SK-N-SH treated with all-trans-retinoic acid at 6 μM for 48 hours (cell line): ENCODE results near the gene NPTX1.
A peak's percentile ranks its signal among the peaks of the same experiment; 100 is the strongest.

Experiments used
- ATAC-seq: fragments of 200-7000 bp; cut with Tn5 transposase; 3 replicates; pipeline ENCODE4 v1.9.1; 2020; ENCODE audit warnings: mild to moderate bottlenecking, moderate library complexity
- ARNTL ChIP-seq: fragments of 450-650 bp; formaldehyde crosslinking; IDR thresholded peaks from 2 replicates; pipeline ENCODE4 v1.5.0; 2020; ENCODE audit warnings: low read depth, mild to moderate bottlenecking, moderate library complexity, borderline replicate concordance
- BACH2 ChIP-seq: fragments of 250-450 bp; sonication (Bioruptor Pico); IDR thresholded peaks from 2 replicates; pipeline ENCODE4 v1.9.0; 2021; ENCODE audit warnings: mild to moderate bottlenecking, borderline replicate concordance
- CSDC2 ChIP-seq: fragments of 250-450 bp; sonication (Bioruptor Pico); IDR thresholded peaks from 2 replicates; pipeline ENCODE4 v1.5.0; 2020; ENCODE audit warnings: mild to moderate bottlenecking, moderate library complexity
- ESRRG ChIP-seq: fragments of 250-450 bp; sonication (Bioruptor Pico); IDR thresholded peaks from 2 replicates; pipeline ENCODE4 v1.6.1; 2021; ENCODE audit warnings: mild to moderate bottlenecking
- GLIS3 ChIP-seq: fragments of 250-450 bp; sonication (Bioruptor Pico); IDR thresholded peaks from 2 replicates; pipeline ENCODE4 v1.5.0; 2020; ENCODE audit warnings: mild to moderate bottlenecking, moderate library complexity
- ISL1 ChIP-seq: fragments of 250-450 bp; sonication (Bioruptor Pico); IDR thresholded peaks from 2 replicates; pipeline ENCODE4 v2.1.2; 2022; ENCODE audit warnings: mild to moderate bottlenecking, moderate library complexity
- OSR1 ChIP-seq: fragments of 250-450 bp; sonication (Bioruptor Pico); IDR thresholded peaks from 2 replicates; pipeline ENCODE4 v1.8.0; 2022; ENCODE audit warnings: moderate library complexity, mild to moderate bottlenecking, inconsistent platforms
- PATZ1 ChIP-seq: fragments of 250-450 bp; sonication (Bioruptor Pico); IDR thresholded peaks from 2 replicates; pipeline ENCODE4 v1.8.0; 2020; ENCODE audit warnings: mild to moderate bottlenecking, moderate library complexity, borderline replicate concordance
- PPARA ChIP-seq: fragments of 250-450 bp; sonication (Bioruptor Pico); IDR thresholded peaks from 2 replicates; pipeline ENCODE4 v1.5.0; 2020; ENCODE audit warnings: mild to moderate bottlenecking, borderline replicate concordance
- RARB ChIP-seq: fragments of 250-450 bp; sonication (Bioruptor Pico); IDR thresholded peaks from 2 replicates; pipeline ENCODE4 v1.8.0; 2021; ENCODE audit warnings: mild to moderate bottlenecking, moderate library complexity
- SNAI2 ChIP-seq: fragments of 250-450 bp; sonication (Bioruptor Pico); IDR thresholded peaks from 2 replicates; pipeline ENCODE4 v1.5.0; 2020; ENCODE audit warnings: mild to moderate bottlenecking, moderate library complexity
- TCF4 ChIP-seq: fragments of 250-450 bp; sonication (Bioruptor Pico); IDR thresholded peaks from 2 replicates; pipeline ENCODE4 v1.8.0; 2021; ENCODE audit warnings: mild to moderate bottlenecking, moderate library complexity, borderline replicate concordance
- TOX ChIP-seq: fragments of 250-450 bp; sonication (Bioruptor Pico); IDR thresholded peaks from 2 replicates; pipeline ENCODE4 v1.8.0; 2021; ENCODE audit warnings: mild to moderate bottlenecking, moderate library complexity, borderline replicate concordance
- TSHZ2 ChIP-seq: fragments of 250-450 bp; sonication (Bioruptor Pico); IDR thresholded peaks from 2 replicates; pipeline ENCODE4 v1.5.0; 2020; ENCODE audit warnings: mild to moderate bottlenecking, moderate library complexity
- ZC3H10 ChIP-seq: fragments of 250-450 bp; sonication (Bioruptor Pico); IDR thresholded peaks from 2 replicates; pipeline ENCODE4 v1.5.1; 2021; ENCODE audit warnings: mild to moderate bottlenecking, moderate library complexity
- ZFP3 ChIP-seq: fragments of 250-450 bp; sonication (Bioruptor Pico); IDR thresholded peaks from 2 replicates; pipeline ENCODE4 v1.5.0; 2020; ENCODE audit warnings: mild to moderate bottlenecking, moderate library complexity
- ZFP30 ChIP-seq: fragments of 450-650 bp; formaldehyde crosslinking; IDR thresholded peaks from 2 replicates; pipeline ENCODE4 v1.5.0; 2022; ENCODE audit warnings: mild to moderate bottlenecking, moderate library complexity
- ZNF565 ChIP-seq: fragments of 450-650 bp; formaldehyde crosslinking; conservative IDR thresholded peaks from 2 replicates; pipeline ENCODE4 v1.5.0; 2020; ENCODE audit warnings: low read depth, mild to moderate bottlenecking, moderate library complexity
- ZNF70 ChIP-seq: fragments of 450-650 bp; formaldehyde crosslinking; IDR thresholded peaks from 2 replicates; pipeline ENCODE4 v1.5.0; 2020; ENCODE audit warnings: mild to moderate bottlenecking, moderate library complexity
- ZNF8 ChIP-seq: fragments of 450-650 bp; formaldehyde crosslinking; IDR thresholded peaks from 2 replicates; pipeline ENCODE4 v1.5.0; 2020; ENCODE audit warnings: mild to moderate bottlenecking, moderate library complexity
- TF ChIP-seq, protein P1 (sequence below): fragments of 250-450 bp; sonication (Bioruptor Pico); IDR thresholded peaks from 2 replicates; pipeline ENCODE4 v1.5.1; 2021; ENCODE audit warnings: mild to moderate bottlenecking, moderate library complexity
- TF ChIP-seq, protein P2 (sequence below): fragments of 250-450 bp; sonication (Bioruptor Pico); IDR thresholded peaks from 2 replicates; pipeline ENCODE4 v1.5.1; 2020; ENCODE audit warnings: low read depth, mild to moderate bottlenecking, moderate library complexity
- TF ChIP-seq, protein P3 (sequence below): fragments of 250-450 bp; sonication (Bioruptor Pico); IDR thresholded peaks from 2 replicates; pipeline ENCODE4 v1.8.0; 2021; ENCODE audit warnings: low read depth, mild to moderate bottlenecking, moderate library complexity, borderline replicate concordance

The NPTX1 gene

DNA sequence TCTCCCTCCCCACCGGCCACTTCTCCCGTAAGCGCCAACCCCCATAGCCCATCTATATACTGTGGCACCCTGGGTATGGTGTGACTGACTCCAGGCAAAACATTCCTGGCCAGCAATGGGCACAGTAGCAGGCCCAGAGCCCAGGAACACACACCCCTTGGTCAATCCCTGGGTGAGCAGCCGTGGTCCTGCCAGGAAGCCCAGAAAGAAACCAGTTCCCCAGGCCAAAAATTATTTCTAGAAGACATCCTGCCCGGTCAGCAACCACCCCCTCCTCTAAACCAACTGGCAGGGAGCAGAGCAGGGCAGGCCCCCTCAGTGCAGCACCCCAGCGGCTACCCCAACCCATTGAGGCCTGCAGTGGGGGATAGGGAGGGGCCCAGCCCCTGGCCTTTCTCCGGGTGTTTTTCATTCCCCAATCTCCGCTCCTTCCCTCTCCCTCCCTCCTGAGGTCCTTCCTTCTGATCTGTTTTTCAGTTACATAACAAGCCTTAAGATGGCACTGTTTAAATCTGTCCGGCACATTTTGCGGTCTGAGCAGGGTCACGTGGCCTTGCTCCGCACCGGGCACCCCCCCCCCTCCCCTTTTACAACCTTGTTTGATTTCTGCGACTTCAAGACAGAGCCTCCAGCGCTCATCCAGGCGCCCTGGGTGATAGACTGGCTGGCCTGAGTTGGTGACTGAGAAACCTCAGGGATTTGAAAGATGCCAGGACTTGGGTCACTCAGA lies 2.0 kb downstream of the NPTX1 start:
- ATAC-seq, result peak; percentile 46
- no peak for TF ChIP-seq ZNF565
- no peak for TF ChIP-seq ARNTL (CRISPR knock-in tag)
- TF ChIP-seq ESRRG (CRISPR knock-in tag), result no peak
- no peak for TF ChIP-seq OSR1 (CRISPR knock-in tag)
- TF ChIP-seq ZFP30 (CRISPR knock-in tag), result no peak
- TF ChIP-seq SNAI2 (CRISPR knock-in tag), result no peak
- TF ChIP-seq, protein P1, sequence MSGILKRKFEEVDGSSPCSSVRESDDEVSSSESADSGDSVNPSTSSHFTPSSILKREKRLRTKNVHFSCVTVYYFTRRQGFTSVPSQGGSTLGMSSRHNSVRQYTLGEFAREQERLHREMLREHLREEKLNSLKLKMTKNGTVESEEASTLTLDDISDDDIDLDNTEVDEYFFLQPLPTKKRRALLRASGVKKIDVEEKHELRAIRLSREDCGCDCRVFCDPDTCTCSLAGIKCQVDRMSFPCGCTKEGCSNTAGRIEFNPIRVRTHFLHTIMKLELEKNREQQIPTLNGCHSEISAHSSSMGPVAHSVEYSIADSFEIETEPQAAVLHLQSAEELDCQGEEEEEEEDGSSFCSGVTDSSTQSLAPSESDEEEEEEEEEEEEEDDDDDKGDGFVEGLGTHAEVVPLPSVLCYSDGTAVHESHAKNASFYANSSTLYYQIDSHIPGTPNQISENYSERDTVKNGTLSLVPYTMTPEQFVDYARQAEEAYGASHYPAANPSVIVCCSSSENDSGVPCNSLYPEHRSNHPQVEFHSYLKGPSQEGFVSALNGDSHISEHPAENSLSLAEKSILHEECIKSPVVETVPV, result no peak
- no peak for TF ChIP-seq ZNF8 (CRISPR knock-in tag)
- TF ChIP-seq ZNF70 (CRISPR knock-in tag), result no peak
- TF ChIP-seq CSDC2 (CRISPR knock-in tag), result no peak
- TF ChIP-seq GLIS3 (CRISPR knock-in tag), result no peak
- no peak for TF ChIP-seq PPARA
- no peak for TF ChIP-seq TCF4 (CRISPR knock-in tag)
- no peak for TF ChIP-seq ZFP3 (CRISPR knock-in tag)
- no peak for TF ChIP-seq ZC3H10

- TF ChIP-seq ARNTL (CRISPR knock-in tag) (no peak), PPARA (no peak), TSHZ2 (CRISPR knock-in tag) (no peak), RARB (CRISPR knock-in tag) (no peak), ZC3H10 (no peak), ZNF565 (no peak), PATZ1 (CRISPR knock-in tag) (no peak), TCF4 (CRISPR knock-in tag) (no peak), SNAI2 (CRISPR knock-in tag) (no peak), ZNF70 (CRISPR knock-in tag) (no peak), BACH2 (no peak), ISL1 (CRISPR knock-in tag) (no peak), CSDC2 (CRISPR knock-in tag) (no peak), ZFP30 (CRISPR knock-in tag) (no peak), ZNF8 (CRISPR knock-in tag) (no peak), TOX (CRISPR knock-in tag) (no peak), GLIS3 (CRISPR knock-in tag) (no peak)
- TF ChIP-seq, protein P2, sequence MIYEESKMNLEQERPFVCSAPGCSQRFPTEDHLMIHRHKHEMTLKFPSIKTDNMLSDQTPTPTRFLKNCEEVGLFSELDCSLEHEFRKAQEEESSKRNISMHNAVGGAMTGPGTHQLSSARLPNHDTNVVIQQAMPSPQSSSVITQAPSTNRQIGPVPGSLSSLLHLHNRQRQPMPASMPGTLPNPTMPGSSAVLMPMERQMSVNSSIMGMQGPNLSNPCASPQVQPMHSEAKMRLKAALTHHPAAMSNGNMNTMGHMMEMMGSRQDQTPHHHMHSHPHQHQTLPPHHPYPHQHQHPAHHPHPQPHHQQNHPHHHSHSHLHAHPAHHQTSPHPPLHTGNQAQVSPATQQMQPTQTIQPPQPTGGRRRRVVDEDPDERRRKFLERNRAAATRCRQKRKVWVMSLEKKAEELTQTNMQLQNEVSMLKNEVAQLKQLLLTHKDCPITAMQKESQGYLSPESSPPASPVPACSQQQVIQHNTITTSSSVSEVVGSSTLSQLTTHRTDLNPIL (CRISPR knock-in tag), result no peak
- TF ChIP-seq, protein P1, result no peak
- TF ChIP-seq, protein P3, sequence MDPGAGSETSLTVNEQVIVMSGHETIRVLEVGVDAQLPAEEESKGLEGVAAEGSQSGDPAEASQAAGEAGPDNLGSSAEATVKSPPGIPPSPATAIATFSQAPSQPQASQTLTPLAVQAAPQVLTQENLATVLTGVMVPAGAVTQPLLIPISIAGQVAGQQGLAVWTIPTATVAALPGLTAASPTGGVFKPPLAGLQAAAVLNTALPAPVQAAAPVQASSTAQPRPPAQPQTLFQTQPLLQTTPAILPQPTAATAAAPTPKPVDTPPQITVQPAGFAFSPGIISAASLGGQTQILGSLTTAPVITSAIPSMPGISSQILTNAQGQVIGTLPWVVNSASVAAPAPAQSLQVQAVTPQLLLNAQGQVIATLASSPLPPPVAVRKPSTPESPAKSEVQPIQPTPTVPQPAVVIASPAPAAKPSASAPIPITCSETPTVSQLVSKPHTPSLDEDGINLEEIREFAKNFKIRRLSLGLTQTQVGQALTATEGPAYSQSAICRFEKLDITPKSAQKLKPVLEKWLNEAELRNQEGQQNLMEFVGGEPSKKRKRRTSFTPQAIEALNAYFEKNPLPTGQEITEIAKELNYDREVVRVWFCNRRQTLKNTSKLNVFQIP (CRISPR knock-in tag), result no peak
- no peak for ATAC-seq
Observed at GRCh38 chr17:80473701-80474100, 2.7 kb downstream of the NPTX1 start.
